Measurements from ENCODE around the gene SLC8A1. TPM values are rescaled to one million over a fixed set of nuclear protein-coding genes. Genes with fewer than 3 reads are reported as not detected.

The SLC8A1 gene
- total and polyA plus RNA-seq, 12 donors, result 0.54 to 128 (median 18.5) TPM

GRCh38 chr2:40127146-40127545 is 324.7 kb downstream of the SLC8A1 start:
- no peak overlapping the region for H3K27ac ChIP-seq
- H3K27me3 ChIP-seq, result no peaks in the 10 kb centered on the region
- no peaks in the 10 kb centered on the region for H3K4me1 ChIP-seq (replicated peaks in 1 of 2)
- WGBS, 4 donors, result 56 to 79% (median 63%) methylated on average over 3 of the region's 3 CpGs
- intact Hi-C loops (cut with DNase I), result no loop called here
- no peak for DNase-seq
- H3K36me3 ChIP-seq (replicated peaks in 1 of 2), result no peaks in the 10 kb centered on the region
- H3K9me3 ChIP-seq (replicated peaks in 1 of 3), result no peaks in the 10 kb centered on the region
- no peak overlapping the region for H3K4me3 ChIP-seq
- TF ChIP-seq CTCF (IDR thresholded peaks at IDR 0.05), result no peak
- TF ChIP-seq POLR2A (IDR thresholded peaks at IDR 0.05), result no peak

GRCh38 chr2:40126006-40126405 is 325.9 kb downstream of the SLC8A1 start:
- no peak overlapping the region for H3K27ac ChIP-seq
- no peak for DNase-seq
- intact Hi-C loops (cut with DNase I), result no loop called here
- H3K27me3 ChIP-seq, result no peaks in the 10 kb centered on the region
- no peaks in the 10 kb centered on the region for H3K9me3 ChIP-seq (replicated peaks in 1 of 3)
- 80 to 90% (median 87%) methylated on average over 3 of the region's 3 CpGs for WGBS, 4 donors
- no peaks in the 10 kb centered on the region for H3K36me3 ChIP-seq (replicated peaks in 1 of 2)
- no peaks in the 10 kb centered on the region for H3K4me1 ChIP-seq (replicated peaks in 1 of 2)
- no peak for TF ChIP-seq CTCF (IDR thresholded peaks at IDR 0.05)
- TF ChIP-seq POLR2A (IDR thresholded peaks at IDR 0.05), result no peak
- no peak overlapping the region for H3K4me3 ChIP-seq

- Histone ChIP-seq H3K9me3 (replicated peaks in 1 of 3) (no peaks in the 10 kb centered on the region), H3K4me1 (replicated peaks in 1 of 2) (no peaks in the 10 kb centered on the region), H3K4me3 (no peak overlapping the region), H3K27ac (no peak overlapping the region), H3K36me3 (replicated peaks in 1 of 2) (no peaks in the 10 kb centered on the region), H3K27me3 (no peaks in the 10 kb centered on the region)
- 81 to 85% (median 83%) methylated on average over 3 of the region's 3 CpGs for WGBS, 4 donors
- DNase-seq, result no peak
- no peak for TF ChIP-seq CTCF (IDR thresholded peaks at IDR 0.05)
- no peak for TF ChIP-seq POLR2A (IDR thresholded peaks at IDR 0.05)
- intact Hi-C loops (cut with DNase I), result no loop called here
Observed at GRCh38 chr2:40123746-40124145, 328.1 kb downstream of the SLC8A1 start.

GRCh38 chr2:40123326-40123725 is 328.6 kb downstream of the SLC8A1 start:
- no peak for DNase-seq
- Histone ChIP-seq H3K27me3 (no peaks in the 10 kb centered on the region), H3K27ac (no peak overlapping the region), H3K4me1 (replicated peaks in 1 of 2) (no peaks in the 10 kb centered on the region), H3K4me3 (no peak overlapping the region), H3K36me3 (replicated peaks in 1 of 2) (no peaks in the 10 kb centered on the region), H3K9me3 (replicated peaks in 1 of 3) (no peaks in the 10 kb centered on the region)
- TF ChIP-seq POLR2A (IDR thresholded peaks at IDR 0.05), result no peak
- no peak for TF ChIP-seq CTCF (IDR thresholded peaks at IDR 0.05)
- intact Hi-C loops (cut with DNase I), result no loop called here
- WGBS, 4 donors, result 68 to 80% (median 79%) methylated on average over 1 of the region's 1 CpG

All from adrenal gland (tissue), 12 donors.